Gastrocnemius medialis (tissue), 4 donors: ENCODE data around the gene YAE1.

Source experiments
- CTCF ChIP-seq, 5 experiments: fragments of 450-650 bp in 3 of 5; fragments of 200-600 bp in 2 of 5; sonication (generic) in 2 of 5; IDR thresholded peaks in 4 of 5; conservative IDR thresholded peaks in 1 of 5; 1 replicate in 4 of 5; 2 replicates in 1 of 5; pipeline ENCODE4 v1.5.1; 2016 to 2019; ENCODE audit warnings: antibody characterized with exemption in 5 of 5, mild to moderate bottlenecking in 3 of 5, moderate library complexity in 3 of 5
- POLR2A ChIP-seq, 2 donors: fragments of 450-650 bp; IDR thresholded peaks; one replicate each; pipeline ENCODE4 v1.6.1; 2017; ENCODE audit warnings: antibody characterized with exemption in 2 of 2, mild to moderate bottlenecking in 2 of 2, moderate library complexity in 2 of 2

DNA sequence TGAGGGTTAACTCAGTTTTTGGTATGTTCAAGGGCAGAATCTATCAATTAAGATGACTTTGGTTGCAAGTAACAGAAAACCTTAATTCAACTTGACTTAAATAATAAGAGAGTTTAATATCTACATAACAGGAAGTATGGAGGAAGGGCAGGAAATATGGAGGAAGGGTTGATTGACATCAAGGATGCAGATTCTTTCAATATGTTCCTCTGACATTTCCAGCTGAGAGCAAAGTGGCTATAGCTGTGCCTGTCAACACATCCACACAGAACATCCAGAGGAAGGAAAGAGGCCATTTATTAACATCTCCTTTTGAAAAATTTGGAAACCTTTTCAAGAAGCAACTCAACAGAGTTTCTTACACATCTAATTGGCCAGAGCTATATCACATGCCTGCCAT is 37.7 kb downstream of the YAE1 start:
- TF ChIP-seq CTCF (IDR thresholded peaks at IDR 0.05 in 4 of 5, conservative IDR thresholded peaks at IDR 0.05 in 1 of 5) (no peak), POLR2A (IDR thresholded peaks at IDR 0.05) (no peak)
